HAP-1 (cell line): ENCODE measurements around the gene NTSR2.

ENCODE experiments used
- DNase-seq, 2 experiments: peaks; one replicate each; pipeline ENCODE4 v3.0.0-alpha.2; 2016 to 2020; ENCODE audit warnings: low spot score in 2 of 2
- H3K27me3 ChIP-seq: fragments of 250-450 bp; sonication (Bioruptor Pico); 2 replicates; pipeline ENCODE4 v1.5.1; 2020; ENCODE audit warnings: low read depth, mild to moderate bottlenecking, moderate library complexity
- H3K36me3 ChIP-seq: fragments of 250-450 bp; sonication (Bioruptor Pico); replicated peaks from 2 replicates; pipeline ENCODE4 v1.5.1; 2020; ENCODE audit warnings: mild to moderate bottlenecking
- H3K4me1 ChIP-seq: fragments of 250-450 bp; sonication (Bioruptor Pico); 2 replicates; pipeline ENCODE4 v1.5.1; 2020; ENCODE audit warnings: mild to moderate bottlenecking
- H3K4me3 ChIP-seq: fragments of 250-450 bp; sonication (Bioruptor Pico); 2 replicates; pipeline ENCODE4 v1.5.1; 2020; ENCODE audit warnings: mild to moderate bottlenecking, moderate library complexity
- H3K9me3 ChIP-seq: fragments of 250-450 bp; sonication (Bioruptor Pico); 2 replicates; pipeline ENCODE4 v1.5.1; 2020; ENCODE audit warnings: mild to moderate bottlenecking, moderate library complexity
- in situ Hi-C: fragments of 300-500 bp; cut with MboI; formaldehyde crosslinking; loops from 3 replicates; pipeline ENCODE4 v1.14.3; 2020; ENCODE audit warnings: low sequenced_read_pairs, inconsistent platforms, mixed read lengths

Gene NTSR2

GRCh38 chr2:11649093-11649492 is 20.9 kb downstream of the NTSR2 start:
- DNase-seq = no peak
- H3K4me3 ChIP-seq = no peak overlapping the region
- no peaks in the 10 kb centered on the region for H3K9me3 ChIP-seq
- no peaks in the 10 kb centered on the region for H3K36me3 ChIP-seq
- H3K4me1 ChIP-seq = no peaks in the 10 kb centered on the region
- H3K27me3 ChIP-seq = peaks cover 7% of the 10 kb centered on the region
- in situ Hi-C loops = no loop called here

GRCh38 chr2:11647834-11648600 is 22.0 kb downstream of the NTSR2 start:
- Histone ChIP-seq H3K4me3 (no peak overlapping the region), H3K27me3 (peaks cover 7% of the 10 kb centered on the region), H3K4me1 (no peaks in the 10 kb centered on the region), H3K9me3 (no peaks in the 10 kb centered on the region), H3K36me3 (no peaks in the 10 kb centered on the region)
- no peak for DNase-seq
- in situ Hi-C loops = no loop called here

GRCh38 chr2:11646530-11646929 is 23.5 kb downstream of the NTSR2 start:
- in situ Hi-C loops = no loop called here
- DNase-seq = no peak
- no peaks in the 10 kb centered on the region for H3K4me1 ChIP-seq
- no peak overlapping the region for H3K4me3 ChIP-seq
- H3K9me3 ChIP-seq = no peaks in the 10 kb centered on the region
- H3K27me3 ChIP-seq = peaks cover 7% of the 10 kb centered on the region
- no peaks in the 10 kb centered on the region for H3K36me3 ChIP-seq

- Histone ChIP-seq H3K36me3 (no peaks in the 10 kb centered on the region), H3K4me1 (no peaks in the 10 kb centered on the region), H3K4me3 (no peak overlapping the region), H3K27me3 (peaks cover 3% of the 10 kb centered on the region; the same call in 1 of the 2 replicates), H3K9me3 (no peaks in the 10 kb centered on the region)
- no peak for DNase-seq
- in situ Hi-C loops = no loop called here
Observed at GRCh38 chr2:11644293-11644692, 25.7 kb downstream of the NTSR2 start.

GRCh38 chr2:11642972-11643371 is 27.0 kb downstream of the NTSR2 start:
- no peaks in the 10 kb centered on the region for H3K36me3 ChIP-seq
- in situ Hi-C loops = no loop called here
- H3K27me3 ChIP-seq = peaks cover 3% of the 10 kb centered on the region; the same call in 1 of the 2 replicates
- H3K4me3 ChIP-seq = no peak overlapping the region
- H3K9me3 ChIP-seq = no peaks in the 10 kb centered on the region
- H3K4me1 ChIP-seq = no peaks in the 10 kb centered on the region
- no peak for DNase-seq

- Histone ChIP-seq H3K4me1 (no peaks in the 10 kb centered on the region), H3K27me3 (peaks cover 3% of the 10 kb centered on the region; the same call in 1 of the 2 replicates), H3K9me3 (no peaks in the 10 kb centered on the region), H3K4me3 (no peak overlapping the region), H3K36me3 (no peaks in the 10 kb centered on the region)
- DNase-seq = no peak
- in situ Hi-C loops = no loop called here
Observed at GRCh38 chr2:11640132-11640531, 29.9 kb downstream of the NTSR2 start.

- DNase-seq = no peak
- H3K4me1 ChIP-seq = no peaks in the 10 kb centered on the region
- no peaks in the 10 kb centered on the region for H3K27me3 ChIP-seq
- no peak overlapping the region for H3K4me3 ChIP-seq
- H3K9me3 ChIP-seq = no peaks in the 10 kb centered on the region
- H3K36me3 ChIP-seq = no peaks in the 10 kb centered on the region
- in situ Hi-C loops = no loop called here
Observed at GRCh38 chr2:11639503-11639902, 30.5 kb downstream of the NTSR2 start.

- Histone ChIP-seq H3K27me3 (no peaks in the 10 kb centered on the region), H3K9me3 (no peaks in the 10 kb centered on the region), H3K4me3 (no peak overlapping the region), H3K36me3 (no peaks in the 10 kb centered on the region), H3K4me1 (no peaks in the 10 kb centered on the region)
- DNase-seq = no peak
- in situ Hi-C loops = no loop called here
Observed at GRCh38 chr2:11637546-11637945, 32.4 kb downstream of the NTSR2 start.

- no peak overlapping the region for H3K4me3 ChIP-seq
- no peaks in the 10 kb centered on the region for H3K27me3 ChIP-seq
- no peaks in the 10 kb centered on the region for H3K9me3 ChIP-seq
- no peaks in the 10 kb centered on the region for H3K36me3 ChIP-seq
- DNase-seq = no peak
- no peaks in the 10 kb centered on the region for H3K4me1 ChIP-seq
- in situ Hi-C loops = no loop called here
Observed at GRCh38 chr2:11636593-11637295, 33.3 kb downstream of the NTSR2 start.

GRCh38 chr2:11635141-11635540 is 34.9 kb downstream of the NTSR2 start:
- H3K36me3 ChIP-seq = no peaks in the 10 kb centered on the region
- H3K4me1 ChIP-seq = no peaks in the 10 kb centered on the region
- no peak overlapping the region for H3K4me3 ChIP-seq
- H3K9me3 ChIP-seq = no peaks in the 10 kb centered on the region
- DNase-seq = no peak
- H3K27me3 ChIP-seq = no peaks in the 10 kb centered on the region
- in situ Hi-C loops = no loop called here

GRCh38 chr2:11634584-11634983 is 35.4 kb downstream of the NTSR2 start:
- H3K4me3 ChIP-seq = no peak overlapping the region
- H3K36me3 ChIP-seq = no peaks in the 10 kb centered on the region
- no peak for DNase-seq
- H3K4me1 ChIP-seq = no peaks in the 10 kb centered on the region
- no peaks in the 10 kb centered on the region for H3K9me3 ChIP-seq
- in situ Hi-C loops = no loop called here
- no peaks in the 10 kb centered on the region for H3K27me3 ChIP-seq

- H3K36me3 ChIP-seq = no peaks in the 10 kb centered on the region
Observed at GRCh38 chr2:11633923-11634478, 36.0 kb downstream of the NTSR2 start.

GRCh38 chr2:11631462-11631861 is 38.5 kb downstream of the NTSR2 start:
- Histone ChIP-seq H3K4me1 (no peaks in the 10 kb centered on the region), H3K36me3 (no peaks in the 10 kb centered on the region), H3K9me3 (no peaks in the 10 kb centered on the region), H3K27me3 (no peaks in the 10 kb centered on the region), H3K4me3 (no peak overlapping the region)
- in situ Hi-C loops = no loop called here
- DNase-seq = no peak

More at GRCh38 chr2:11633923-11634478, 36.0 kb downstream of the NTSR2 start:
- Histone ChIP-seq H3K4me3 (no peak overlapping the region), H3K4me1 (no peaks in the 10 kb centered on the region), H3K9me3 (no peaks in the 10 kb centered on the region), H3K27me3 (no peaks in the 10 kb centered on the region)
- no peak for DNase-seq
- in situ Hi-C loops = no loop called here

GRCh38 chr2:11630855-11631254 is 39.1 kb downstream of the NTSR2 start:
- no peak for DNase-seq
- H3K36me3 ChIP-seq = no peaks in the 10 kb centered on the region
- no peaks in the 10 kb centered on the region for H3K27me3 ChIP-seq
- no peak overlapping the region for H3K4me3 ChIP-seq
- no peaks in the 10 kb centered on the region for H3K4me1 ChIP-seq
- in situ Hi-C loops = no loop called here
- H3K9me3 ChIP-seq = no peaks in the 10 kb centered on the region
